Vagina (tissue), 2 donors: Measurements from ENCODE around the gene ABCA2. TPM values are rescaled to one million over a fixed set of nuclear protein-coding genes. Genes with fewer than 3 reads are reported as not detected.

Source experiments
- DNase-seq, 2 donors: peaks; one replicate each; pipeline ENCODE4 v3.0.0-alpha.2; 2017; ENCODE audit errors: extremely low spot score in 2 of 2
- H3K27ac ChIP-seq: fragments of 200-600 bp; sonication (generic); one replicate; pipeline ENCODE4 v1.5.1; 2019
- H3K27me3 ChIP-seq: fragments of 200-600 bp; sonication (generic); one replicate; pipeline ENCODE4 v1.5.1; 2019
- H3K36me3 ChIP-seq, 2 donors: fragments of 200-600 bp; sonication (generic); one replicate each; pipeline ENCODE4 v1.5.1; 2017 to 2019
- H3K4me1 ChIP-seq: fragments of 200-600 bp; sonication (generic); one replicate; pipeline ENCODE4 v1.5.1; 2019
- H3K4me3 ChIP-seq, 2 donors: fragments of 200-600 bp; sonication (generic); 1 replicate in 1 of 2; 2 replicates in 1 of 2; pipeline ENCODE4 v1.5.1; 2016 to 2019
- H3K9me3 ChIP-seq: fragments of 200-600 bp; sonication (generic); one replicate; pipeline ENCODE4 v1.5.1; 2019
- POLR2A ChIP-seq, 2 donors: fragments of 450-650 bp; IDR thresholded peaks; one replicate each; pipeline ENCODE4 v1.6.1; 2017; ENCODE audit warnings: antibody characterized with exemption in 2 of 2, mild to moderate bottlenecking in 2 of 2, moderate library complexity in 2 of 2
- POLR2AphosphoS5 ChIP-seq, 2 donors: sonication (generic); formaldehyde crosslinking; IDR thresholded peaks; one replicate each; pipeline ENCODE4 v1.9.0; 2017; ENCODE audit warnings: antibody characterized with exemption in 2 of 2, mild to moderate bottlenecking in 2 of 2, low read depth in 1 of 2; ENCODE audit not compliant: insufficient read depth in 1 of 2
- intact Hi-C: fragments of 100-400 bp; cut with DNase I; formaldehyde crosslinking; loops from one replicate; pipeline ENCODE4 v1.15.1; 2023
- total RNA-seq: library from RNA; depleted of rRNA; stranded (reverse); fragments of >200 nt; gene quantifications from one replicate; pipeline ENCODE4 v1.2.3, GENCODE V29; 2016
- TF ChIP-seq, protein P1 (sequence below), 3 experiments: fragments of 450-650 bp in 2 of 3; fragments of 200-600 bp in 1 of 3; sonication (generic) in 1 of 3; IDR thresholded peaks; one replicate each; pipeline ENCODE4 v1.5.1; 2017 to 2019; ENCODE audit warnings: antibody characterized with exemption in 3 of 3, mild to moderate bottlenecking in 2 of 3, moderate library complexity in 2 of 3

Gene ABCA2
- total RNA-seq, 1 donor from 2014 or later, result 44.0 TPM

DNA sequence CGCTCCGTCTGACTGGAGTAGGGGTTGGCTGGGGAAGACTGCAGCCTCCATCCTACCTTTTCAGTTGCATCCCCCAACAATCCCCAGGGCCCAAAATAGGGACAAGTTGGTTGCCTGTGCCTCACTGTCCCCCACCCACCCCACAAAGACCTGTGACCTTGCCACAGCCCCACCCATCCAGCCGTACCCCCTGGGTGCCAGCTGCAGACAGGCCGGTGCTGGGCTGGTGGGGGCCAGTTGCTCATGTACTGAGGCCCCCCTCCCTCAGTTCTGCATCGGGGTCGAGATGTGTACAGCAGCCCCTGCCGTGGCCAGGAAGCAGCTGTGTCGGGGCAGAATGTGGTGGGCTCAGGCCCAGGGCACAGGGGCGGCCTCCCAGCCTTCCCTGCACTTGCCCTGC, 44.9 kb downstream of the ABCA2 start:
- H3K4me3 ChIP-seq, result no peak overlapping the region
- H3K27ac ChIP-seq, result no peak overlapping the region
- intact Hi-C loops, result no loop called here
- H3K27me3 ChIP-seq, result peaks cover 6% of the 10 kb centered on the region
- H3K36me3 ChIP-seq, result no peaks in the 10 kb centered on the region
- DNase-seq, result no peak
- H3K4me1 ChIP-seq, result peaks cover 31% of the 10 kb centered on the region
- TF ChIP-seq POLR2AphosphoS5 (IDR thresholded peaks at IDR 0.05; ENCODE audit: insufficient read depth in 1 of 2, low read depth in 1 of 2) (peak in 1 of 2 donors; percentile 25), POLR2A (IDR thresholded peaks at IDR 0.05) (no peak)
- no peaks in the 10 kb centered on the region for H3K9me3 ChIP-seq

DNA sequence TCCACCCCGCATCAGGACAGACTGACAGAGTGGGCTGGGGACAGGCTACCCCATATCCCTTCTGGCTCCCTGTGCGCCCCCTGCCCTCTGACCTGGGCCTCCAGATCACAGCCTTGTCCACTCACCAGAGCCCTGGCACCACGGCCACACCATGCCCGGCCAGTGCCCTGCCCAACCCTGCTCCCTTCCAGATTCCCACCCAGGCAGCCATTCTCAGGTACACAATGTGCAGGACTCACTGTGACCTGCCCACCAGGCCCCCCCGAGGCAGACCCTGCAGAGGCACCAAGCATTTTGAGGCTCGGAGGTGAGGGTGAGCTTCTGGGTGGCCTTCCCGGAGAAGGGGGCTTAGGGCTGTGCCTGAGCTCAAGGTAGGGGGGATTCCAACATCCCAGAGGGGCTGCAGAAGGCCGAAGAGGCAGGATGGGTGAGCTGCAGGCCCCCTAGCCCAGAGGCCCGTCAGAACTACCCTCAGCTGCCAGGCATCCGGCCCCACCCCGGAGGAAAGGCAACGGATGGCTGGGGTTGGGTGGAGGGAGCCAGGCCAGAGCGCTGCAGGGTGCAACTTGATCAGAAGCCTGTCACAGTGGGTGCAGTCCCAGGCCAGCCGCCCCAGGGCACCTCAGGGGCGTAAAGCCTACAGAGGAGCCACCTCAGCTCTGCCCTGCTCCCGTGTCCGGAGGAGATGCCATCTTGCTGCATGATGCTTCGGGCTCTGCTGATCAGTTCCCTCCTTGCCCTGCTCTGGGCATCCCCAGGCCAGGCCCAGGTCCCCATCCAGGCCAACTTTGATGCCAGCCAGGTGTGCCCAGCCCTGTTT, 45.6 kb downstream of the ABCA2 start, which contains the start of gene LCNL1:
Gene LCNL1 (plus strand): TSS at position 762 of the 820 bp plus-strand sequence. CDS start 594 bp downstream, outside the sequence.
- DNase-seq, result no peak
- Histone ChIP-seq H3K36me3 (no peaks in the 10 kb centered on the region), H3K27me3 (peaks cover 6% of the 10 kb centered on the region), H3K4me3 (no peak within 1 kb of the TSS), H3K27ac (no peak within 1 kb of the TSS), H3K9me3 (no peaks in the 10 kb centered on the region), H3K4me1 (peaks cover 38% of the 10 kb centered on the region)
- TF ChIP-seq POLR2A (IDR thresholded peaks at IDR 0.05), result no peak
- no peak for TF ChIP-seq POLR2AphosphoS5 (IDR thresholded peaks at IDR 0.05; ENCODE audit: insufficient read depth in 1 of 2, low read depth in 1 of 2)
- TF ChIP-seq, protein P1, sequence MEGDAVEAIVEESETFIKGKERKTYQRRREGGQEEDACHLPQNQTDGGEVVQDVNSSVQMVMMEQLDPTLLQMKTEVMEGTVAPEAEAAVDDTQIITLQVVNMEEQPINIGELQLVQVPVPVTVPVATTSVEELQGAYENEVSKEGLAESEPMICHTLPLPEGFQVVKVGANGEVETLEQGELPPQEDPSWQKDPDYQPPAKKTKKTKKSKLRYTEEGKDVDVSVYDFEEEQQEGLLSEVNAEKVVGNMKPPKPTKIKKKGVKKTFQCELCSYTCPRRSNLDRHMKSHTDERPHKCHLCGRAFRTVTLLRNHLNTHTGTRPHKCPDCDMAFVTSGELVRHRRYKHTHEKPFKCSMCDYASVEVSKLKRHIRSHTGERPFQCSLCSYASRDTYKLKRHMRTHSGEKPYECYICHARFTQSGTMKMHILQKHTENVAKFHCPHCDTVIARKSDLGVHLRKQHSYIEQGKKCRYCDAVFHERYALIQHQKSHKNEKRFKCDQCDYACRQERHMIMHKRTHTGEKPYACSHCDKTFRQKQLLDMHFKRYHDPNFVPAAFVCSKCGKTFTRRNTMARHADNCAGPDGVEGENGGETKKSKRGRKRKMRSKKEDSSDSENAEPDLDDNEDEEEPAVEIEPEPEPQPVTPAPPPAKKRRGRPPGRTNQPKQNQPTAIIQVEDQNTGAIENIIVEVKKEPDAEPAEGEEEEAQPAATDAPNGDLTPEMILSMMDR (IDR thresholded peaks at IDR 0.05), result no peak
- intact Hi-C loops, result no loop called here

DNA sequence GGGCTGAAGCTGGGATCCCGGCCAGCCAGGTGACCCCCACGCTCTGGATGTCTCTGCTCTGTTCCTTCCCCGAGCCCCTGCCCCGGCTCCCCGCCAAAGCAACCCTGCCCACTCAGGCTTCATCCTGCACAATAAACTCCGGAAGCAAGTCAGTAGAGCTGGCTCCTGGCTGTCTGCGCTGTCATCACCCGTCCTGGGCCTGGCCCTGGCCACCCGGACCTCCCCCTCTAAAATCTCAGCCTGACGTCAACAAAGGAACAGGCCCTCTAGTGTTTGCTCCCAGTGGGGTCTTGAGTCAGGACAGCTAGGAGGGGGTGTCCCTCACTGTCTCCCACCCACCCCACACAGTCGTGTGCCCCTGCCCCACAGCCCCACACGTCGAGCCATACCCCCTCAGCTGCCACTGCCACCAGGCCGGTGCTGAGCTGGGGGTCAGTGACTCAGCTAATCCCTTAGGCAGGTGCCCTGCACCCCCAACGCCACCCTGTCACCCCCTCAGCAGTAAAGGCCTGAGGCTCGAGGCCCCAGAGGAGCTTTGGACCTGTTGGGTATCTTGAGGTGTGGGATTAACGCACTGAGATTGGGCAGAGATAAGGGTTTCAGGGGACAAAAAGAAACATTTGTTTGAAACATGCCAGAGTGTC, 46.3 kb downstream of the ABCA2 start:
- Histone ChIP-seq H3K4me1 (peaks cover 44% of the 10 kb centered on the region), H3K27ac (no peak overlapping the region), H3K27me3 (peaks cover 6% of the 10 kb centered on the region), H3K36me3 (no peaks in the 10 kb centered on the region), H3K4me3 (no peak overlapping the region), H3K9me3 (no peaks in the 10 kb centered on the region)
- intact Hi-C loops, result no loop called here
- no peak for DNase-seq
- TF ChIP-seq POLR2AphosphoS5 (IDR thresholded peaks at IDR 0.05; ENCODE audit: insufficient read depth in 1 of 2, low read depth in 1 of 2), result no peak
- TF ChIP-seq, protein P1 (IDR thresholded peaks at IDR 0.05), result no peak
- no peak for TF ChIP-seq POLR2A (IDR thresholded peaks at IDR 0.05)

DNA sequence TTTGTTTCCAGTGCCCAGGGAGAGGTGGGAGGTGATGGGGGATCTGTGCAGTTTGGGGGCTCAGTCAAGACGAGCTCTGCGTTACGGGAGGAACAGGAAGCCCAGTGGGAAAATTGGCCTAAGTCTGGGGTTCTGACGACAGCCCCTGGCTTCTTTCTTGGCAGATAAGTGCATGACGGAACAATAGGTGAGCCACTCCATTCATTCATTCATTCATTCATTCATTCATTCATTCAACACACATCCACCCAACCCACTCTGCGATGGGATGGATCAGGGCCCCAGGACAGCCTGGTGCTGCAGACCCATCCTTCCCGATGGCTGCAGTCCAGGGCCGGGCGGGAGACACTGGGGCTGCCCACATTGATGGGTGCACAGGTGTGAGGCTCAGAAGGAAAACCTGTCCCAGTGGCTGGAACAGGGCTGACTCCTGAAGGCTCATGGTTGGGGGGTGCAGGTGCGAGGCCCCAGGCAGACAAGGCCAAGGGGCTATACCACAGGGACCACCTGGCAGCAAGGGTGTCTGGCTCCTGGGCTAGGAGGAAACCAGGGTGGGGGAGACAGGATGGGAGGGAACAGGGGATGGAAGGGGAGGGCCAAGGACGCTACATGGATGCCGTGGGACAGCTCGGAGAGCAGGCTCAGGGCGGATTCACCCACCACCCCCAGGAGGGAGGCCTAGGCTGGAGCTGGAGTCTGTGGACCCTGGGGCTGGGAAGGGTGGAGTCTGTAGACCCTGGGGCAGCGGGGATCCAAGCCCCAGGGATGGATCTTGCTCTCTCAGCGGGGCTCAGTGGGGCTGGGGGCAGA, 47.2 kb downstream of the ABCA2 start:
- no peak overlapping the region for H3K27ac ChIP-seq
- H3K4me1 ChIP-seq, result peaks cover 49% of the 10 kb centered on the region
- TF ChIP-seq, protein P1 (IDR thresholded peaks at IDR 0.05), result no peak
- no peak for TF ChIP-seq POLR2AphosphoS5 (IDR thresholded peaks at IDR 0.05; ENCODE audit: insufficient read depth in 1 of 2, low read depth in 1 of 2)
- TF ChIP-seq POLR2A (IDR thresholded peaks at IDR 0.05), result no peak
- no peak for DNase-seq
- no peaks in the 10 kb centered on the region for H3K9me3 ChIP-seq
- H3K4me3 ChIP-seq, result no peak overlapping the region
- H3K36me3 ChIP-seq, result no peaks in the 10 kb centered on the region
- H3K27me3 ChIP-seq, result peaks cover 6% of the 10 kb centered on the region
- intact Hi-C loops, result no loop called here
